ENCODE results near the gene HDLBP. TPM values are rescaled to one million over a fixed set of nuclear protein-coding genes. Genes with fewer than 3 reads are reported as not detected.

HDLBP gene, protein sequence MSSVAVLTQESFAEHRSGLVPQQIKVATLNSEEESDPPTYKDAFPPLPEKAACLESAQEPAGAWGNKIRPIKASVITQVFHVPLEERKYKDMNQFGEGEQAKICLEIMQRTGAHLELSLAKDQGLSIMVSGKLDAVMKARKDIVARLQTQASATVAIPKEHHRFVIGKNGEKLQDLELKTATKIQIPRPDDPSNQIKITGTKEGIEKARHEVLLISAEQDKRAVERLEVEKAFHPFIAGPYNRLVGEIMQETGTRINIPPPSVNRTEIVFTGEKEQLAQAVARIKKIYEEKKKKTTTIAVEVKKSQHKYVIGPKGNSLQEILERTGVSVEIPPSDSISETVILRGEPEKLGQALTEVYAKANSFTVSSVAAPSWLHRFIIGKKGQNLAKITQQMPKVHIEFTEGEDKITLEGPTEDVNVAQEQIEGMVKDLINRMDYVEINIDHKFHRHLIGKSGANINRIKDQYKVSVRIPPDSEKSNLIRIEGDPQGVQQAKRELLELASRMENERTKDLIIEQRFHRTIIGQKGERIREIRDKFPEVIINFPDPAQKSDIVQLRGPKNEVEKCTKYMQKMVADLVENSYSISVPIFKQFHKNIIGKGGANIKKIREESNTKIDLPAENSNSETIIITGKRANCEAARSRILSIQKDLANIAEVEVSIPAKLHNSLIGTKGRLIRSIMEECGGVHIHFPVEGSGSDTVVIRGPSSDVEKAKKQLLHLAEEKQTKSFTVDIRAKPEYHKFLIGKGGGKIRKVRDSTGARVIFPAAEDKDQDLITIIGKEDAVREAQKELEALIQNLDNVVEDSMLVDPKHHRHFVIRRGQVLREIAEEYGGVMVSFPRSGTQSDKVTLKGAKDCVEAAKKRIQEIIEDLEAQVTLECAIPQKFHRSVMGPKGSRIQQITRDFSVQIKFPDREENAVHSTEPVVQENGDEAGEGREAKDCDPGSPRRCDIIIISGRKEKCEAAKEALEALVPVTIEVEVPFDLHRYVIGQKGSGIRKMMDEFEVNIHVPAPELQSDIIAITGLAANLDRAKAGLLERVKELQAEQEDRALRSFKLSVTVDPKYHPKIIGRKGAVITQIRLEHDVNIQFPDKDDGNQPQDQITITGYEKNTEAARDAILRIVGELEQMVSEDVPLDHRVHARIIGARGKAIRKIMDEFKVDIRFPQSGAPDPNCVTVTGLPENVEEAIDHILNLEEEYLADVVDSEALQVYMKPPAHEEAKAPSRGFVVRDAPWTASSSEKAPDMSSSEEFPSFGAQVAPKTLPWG (N-terminal part only)
- total RNA-seq, result 100 to 1,000 TPM; 303 to 490 (median 435) TPM

DNA sequence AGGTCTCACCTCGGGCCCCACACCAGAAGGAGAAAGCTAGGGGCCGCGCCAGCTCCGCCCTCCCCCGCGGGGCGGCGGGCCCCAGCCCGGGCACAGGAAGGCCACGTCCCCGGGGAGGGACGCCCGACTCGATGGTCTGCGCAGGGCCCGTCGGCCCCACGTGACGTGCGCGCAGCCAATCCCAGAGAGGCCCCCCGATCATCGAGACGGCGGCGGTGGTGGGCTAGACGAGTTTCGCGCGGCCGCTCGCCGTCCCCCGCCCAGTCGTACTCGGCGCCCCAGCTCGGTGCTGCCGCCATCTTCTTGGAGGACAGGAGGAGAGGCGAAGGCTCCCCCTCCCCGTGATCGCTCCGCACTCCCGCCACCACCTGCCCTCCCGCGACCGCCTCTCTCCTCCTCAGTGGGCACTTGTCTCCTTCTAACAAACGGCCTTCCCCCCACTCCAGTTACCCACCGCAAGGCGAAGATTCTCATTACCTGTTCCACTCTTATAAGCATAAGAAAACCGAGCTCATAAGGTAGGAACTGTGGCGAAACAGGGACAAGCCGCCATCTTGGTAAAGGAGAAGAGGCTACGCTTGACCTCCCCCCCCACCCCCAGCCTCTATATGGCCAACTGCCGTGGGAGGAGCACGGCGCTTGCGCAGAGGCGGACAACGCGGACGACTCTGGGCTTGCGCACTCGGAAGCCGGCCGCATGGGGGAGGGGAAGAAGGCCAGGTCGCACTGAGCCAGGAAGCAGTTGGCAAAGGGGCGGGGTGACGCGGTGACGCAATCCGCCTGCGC is at the start of gene HDLBP:
HDLBP (minus strand) TSS at position 580 of the 786 bp plus-strand sequence. CDS start 48,803 bp downstream, outside the sequence.
- Histone ChIP-seq H3K36me3 (no peaks in the 10 kb centered on the region), H3K4me1 (peaks cover 29 to 48% of the 10 kb centered on the region in 2 donors), H3K4me3 (replicated peaks in 1 of 3) (peak within 1 kb of the TSS; percentile 66 to 98 (median 96)), H3K27me3 (no peaks in the 10 kb centered on the region), H3K9me3 (no peaks in the 10 kb centered on the region), H3K27ac (peak within 1 kb of the TSS; percentile 99 to 100 (median 99))
- WGBS, 2 donors, result 1 to 2% methylated on average over 27 to 44 of the region's 73 CpGs
- TF ChIP-seq POLR2A (IDR thresholded peaks at IDR 0.05), result peak; percentile 46 to 87
- TF ChIP-seq, protein P1, sequence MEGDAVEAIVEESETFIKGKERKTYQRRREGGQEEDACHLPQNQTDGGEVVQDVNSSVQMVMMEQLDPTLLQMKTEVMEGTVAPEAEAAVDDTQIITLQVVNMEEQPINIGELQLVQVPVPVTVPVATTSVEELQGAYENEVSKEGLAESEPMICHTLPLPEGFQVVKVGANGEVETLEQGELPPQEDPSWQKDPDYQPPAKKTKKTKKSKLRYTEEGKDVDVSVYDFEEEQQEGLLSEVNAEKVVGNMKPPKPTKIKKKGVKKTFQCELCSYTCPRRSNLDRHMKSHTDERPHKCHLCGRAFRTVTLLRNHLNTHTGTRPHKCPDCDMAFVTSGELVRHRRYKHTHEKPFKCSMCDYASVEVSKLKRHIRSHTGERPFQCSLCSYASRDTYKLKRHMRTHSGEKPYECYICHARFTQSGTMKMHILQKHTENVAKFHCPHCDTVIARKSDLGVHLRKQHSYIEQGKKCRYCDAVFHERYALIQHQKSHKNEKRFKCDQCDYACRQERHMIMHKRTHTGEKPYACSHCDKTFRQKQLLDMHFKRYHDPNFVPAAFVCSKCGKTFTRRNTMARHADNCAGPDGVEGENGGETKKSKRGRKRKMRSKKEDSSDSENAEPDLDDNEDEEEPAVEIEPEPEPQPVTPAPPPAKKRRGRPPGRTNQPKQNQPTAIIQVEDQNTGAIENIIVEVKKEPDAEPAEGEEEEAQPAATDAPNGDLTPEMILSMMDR (IDR thresholded peaks at IDR 0.05), result peak in 1 of 6 experiments; percentile 6
- intact Hi-C loops (cut with DNase I), result loop anchor here (5.0 kb wide), 2 partner anchors 37 to 43 kb away; no protein-coding TSS in a partner anchor
- peak; percentile 99 to 100 for DNase-seq

DNA sequence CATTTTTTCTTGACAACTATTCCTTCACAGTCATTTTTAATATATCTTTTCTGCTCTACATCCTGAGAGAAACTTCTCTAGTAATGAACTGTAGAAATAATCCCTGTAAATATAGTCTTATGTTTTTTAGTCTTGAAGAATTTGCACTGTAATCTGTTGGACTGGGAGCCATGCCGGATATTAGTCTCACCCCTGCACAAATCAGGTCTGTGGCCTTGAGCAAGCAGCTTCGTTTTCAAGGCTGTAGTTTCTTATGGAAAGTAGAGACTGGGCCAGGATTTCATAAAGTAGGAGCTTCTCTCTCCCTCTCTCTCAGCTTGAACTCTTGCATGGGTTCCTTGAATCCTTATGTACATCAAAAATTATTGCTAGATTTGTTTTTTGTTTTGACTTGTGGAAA is 49.3 kb upstream of the HDLBP start:
- no peak for TF ChIP-seq POLR2A (IDR thresholded peaks at IDR 0.05)
- TF ChIP-seq, protein P1 (IDR thresholded peaks at IDR 0.05), result no peak
- 75 to 78% methylated on average over 2 of the region's 2 CpGs for WGBS, 2 donors
- Histone ChIP-seq H3K4me1 (no peaks in the 10 kb centered on the region), H3K36me3 (no peaks in the 10 kb centered on the region), H3K27me3 (no peaks in the 10 kb centered on the region), H3K9me3 (no peaks in the 10 kb centered on the region), H3K27ac (no peak overlapping the region), H3K4me3 (replicated peaks in 1 of 3) (no peak overlapping the region)
- no peak for DNase-seq
- intact Hi-C loops (cut with DNase I), result no loop called here

DNA sequence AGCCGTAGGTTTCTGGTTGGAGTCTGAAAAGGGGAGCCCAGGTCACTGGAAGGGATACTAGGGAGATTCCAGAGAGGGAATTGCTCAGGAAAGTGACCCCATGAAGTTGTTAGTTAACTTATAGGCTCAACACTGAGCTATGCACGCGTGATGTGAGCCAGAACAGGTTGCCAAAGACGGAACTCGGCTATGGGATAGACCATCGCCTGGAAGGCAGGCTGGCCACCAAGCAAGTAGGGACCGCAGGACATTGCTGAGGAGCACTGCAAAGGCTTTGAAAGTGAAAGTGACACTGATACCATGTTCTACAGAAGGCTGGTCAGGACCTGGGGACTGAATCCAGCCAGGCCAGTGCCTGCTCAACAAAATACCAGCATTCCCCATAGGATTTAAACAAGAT is 48.0 kb upstream of the HDLBP start:
- Histone ChIP-seq H3K27ac (no peak overlapping the region), H3K9me3 (no peaks in the 10 kb centered on the region), H3K4me1 (no peaks in the 10 kb centered on the region)

More for the DNA sequence above, 48.0 kb upstream of the HDLBP start:
- TF ChIP-seq POLR2A (IDR thresholded peaks at IDR 0.05), result no peak
- TF ChIP-seq, protein P1 (IDR thresholded peaks at IDR 0.05), result no peak
- intact Hi-C loops (cut with DNase I), result no loop called here
- no peak overlapping the region for H3K4me3 ChIP-seq (replicated peaks in 1 of 3)
- no peaks in the 10 kb centered on the region for H3K36me3 ChIP-seq
- WGBS, 2 donors, result 86% methylated on average over 7 of the region's 7 CpGs
- DNase-seq, result no peak
- no peaks in the 10 kb centered on the region for H3K27me3 ChIP-seq
